OCI-LY1 (cell line): Measurements from ENCODE around the gene BPIFB2.

Experiments
- H2AFZ ChIP-seq: fragments of 200-600 bp; sonication (generic), shearing (Covaris generic); 2 replicates; pipeline ENCODE4 v1.6.0; 2014; ENCODE audit warnings: antibody characterized with exemption, mild to moderate bottlenecking, low read length
- H3F3A ChIP-seq: fragments of 200-600 bp; sonication (generic), shearing (Covaris generic); 2 replicates; pipeline ENCODE4 v1.6.0; 2014; ENCODE audit warnings: mild to moderate bottlenecking, antibody characterized with exemption, low read length, moderate library complexity; ENCODE audit not compliant: insufficient read depth
- H3K27ac ChIP-seq: fragments of 200-600 bp; sonication (generic); 2 replicates; pipeline ENCODE4 v1.5.1; 2014; ENCODE audit warnings: low read length, mixed run types, mild to moderate bottlenecking, low read depth; ENCODE audit not compliant: poor library complexity, severe bottlenecking
- H3K27me3 ChIP-seq: fragments of 200-600 bp; sonication (generic); 2 replicates; pipeline ENCODE4 v1.6.0; 2014; ENCODE audit warnings: antibody characterized with exemption, mild to moderate bottlenecking, low read length, moderate library complexity; ENCODE audit not compliant: insufficient read depth
- H3K36me3 ChIP-seq: fragments of 200-600 bp; sonication (generic); 2 replicates; pipeline ENCODE4 v1.6.1; 2014; ENCODE audit warnings: mild to moderate bottlenecking, antibody characterized with exemption, low read length, moderate library complexity, mixed read lengths; ENCODE audit not compliant: insufficient read depth
- H3K4me1 ChIP-seq: fragments of 200-600 bp; sonication (generic); 2 replicates; pipeline ENCODE4 v1.5.1; 2014; ENCODE audit warnings: mild to moderate bottlenecking, low read length, moderate library complexity; ENCODE audit not compliant: insufficient read depth, severe bottlenecking
- H3K4me2 ChIP-seq: fragments of 200-600 bp; sonication (generic), shearing (Covaris generic); 2 replicates; pipeline ENCODE4 v1.6.1; 2014; ENCODE audit warnings: low read length
- H3K4me3 ChIP-seq: fragments of 200-600 bp; sonication (generic); 2 replicates; pipeline ENCODE4 v1.5.1; 2014; ENCODE audit warnings: low read length, low read depth, mild to moderate bottlenecking, mixed read lengths; ENCODE audit not compliant: poor library complexity, severe bottlenecking
- H3K79me2 ChIP-seq: fragments of 200-600 bp; shearing (Covaris generic); 2 replicates; pipeline ENCODE4 v1.6.1; 2016; ENCODE audit warnings: mixed run types, low read length, mixed read lengths; ENCODE audit not compliant: insufficient read depth
- H3K9ac ChIP-seq: fragments of 200-600 bp; sonication (generic), shearing (Covaris generic); 2 replicates; pipeline ENCODE4 v1.6.1; 2014; ENCODE audit warnings: mild to moderate bottlenecking, low read length, mixed read lengths
- H3K9me2 ChIP-seq: fragments of 200-600 bp; sonication (generic), shearing (Covaris generic); 2 replicates; pipeline ENCODE4 v1.6.1; 2014; ENCODE audit warnings: low read depth, mild to moderate bottlenecking, low read length, mixed read lengths
- H3K9me3 ChIP-seq: fragments of 200-600 bp; shearing (Covaris generic); 2 replicates; pipeline ENCODE4 v1.6.1; 2014; ENCODE audit warnings: low read length, mixed read lengths
- H4K20me1 ChIP-seq: fragments of 200-600 bp; sonication (generic), shearing (Covaris generic); 2 replicates; pipeline ENCODE4 v1.6.0; 2016; ENCODE audit warnings: mild to moderate bottlenecking, low read length; ENCODE audit not compliant: insufficient read depth
- EZH2 ChIP-seq: fragments of 200-600 bp; sonication (generic), shearing (Covaris generic); IDR thresholded peaks from 2 replicates; pipeline ENCODE4 v1.8.0; 2017; ENCODE audit warnings: borderline replicate concordance, mixed run types, mild to moderate bottlenecking, antibody characterized with exemption, low read length, moderate library complexity, mixed read lengths
- TF ChIP-seq, protein P1 (sequence below): fragments of 200-600 bp; sonication (generic), shearing (Covaris generic); IDR thresholded peaks from 2 replicates; pipeline ENCODE4 v1.5.1; 2017; ENCODE audit warnings: mild to moderate bottlenecking, antibody characterized with exemption, low read length, moderate library complexity, mixed read lengths

Gene BPIFB2

DNA sequence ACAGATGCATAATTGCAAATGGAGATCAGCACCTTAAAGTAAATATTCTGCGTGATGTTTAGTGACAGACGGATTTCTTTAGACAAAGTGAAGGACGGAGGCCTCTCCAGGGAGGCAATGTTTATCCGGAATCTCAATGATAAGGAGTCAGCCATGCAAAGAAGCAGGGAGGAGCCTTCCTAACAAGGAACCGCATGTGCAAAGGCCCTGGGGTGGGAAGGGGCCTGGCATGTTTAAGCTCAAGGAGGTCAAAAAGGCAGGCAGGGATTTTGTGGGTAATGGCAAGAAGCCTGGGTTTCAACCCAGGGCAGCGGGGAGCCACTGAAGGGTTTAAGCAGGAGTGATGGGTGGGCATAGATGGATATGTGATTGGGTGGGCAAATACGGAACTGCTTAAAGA, 46.9 kb downstream of the BPIFB2 start:
- TF ChIP-seq, protein P1, sequence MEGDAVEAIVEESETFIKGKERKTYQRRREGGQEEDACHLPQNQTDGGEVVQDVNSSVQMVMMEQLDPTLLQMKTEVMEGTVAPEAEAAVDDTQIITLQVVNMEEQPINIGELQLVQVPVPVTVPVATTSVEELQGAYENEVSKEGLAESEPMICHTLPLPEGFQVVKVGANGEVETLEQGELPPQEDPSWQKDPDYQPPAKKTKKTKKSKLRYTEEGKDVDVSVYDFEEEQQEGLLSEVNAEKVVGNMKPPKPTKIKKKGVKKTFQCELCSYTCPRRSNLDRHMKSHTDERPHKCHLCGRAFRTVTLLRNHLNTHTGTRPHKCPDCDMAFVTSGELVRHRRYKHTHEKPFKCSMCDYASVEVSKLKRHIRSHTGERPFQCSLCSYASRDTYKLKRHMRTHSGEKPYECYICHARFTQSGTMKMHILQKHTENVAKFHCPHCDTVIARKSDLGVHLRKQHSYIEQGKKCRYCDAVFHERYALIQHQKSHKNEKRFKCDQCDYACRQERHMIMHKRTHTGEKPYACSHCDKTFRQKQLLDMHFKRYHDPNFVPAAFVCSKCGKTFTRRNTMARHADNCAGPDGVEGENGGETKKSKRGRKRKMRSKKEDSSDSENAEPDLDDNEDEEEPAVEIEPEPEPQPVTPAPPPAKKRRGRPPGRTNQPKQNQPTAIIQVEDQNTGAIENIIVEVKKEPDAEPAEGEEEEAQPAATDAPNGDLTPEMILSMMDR: no peak
- no peak for TF ChIP-seq EZH2
- Histone ChIP-seq H3K4me1 (no peaks in the 10 kb centered on the region), H3K9me2 (no peaks in the 10 kb centered on the region), H3K79me2 (no peaks in the 10 kb centered on the region), H3K36me3 (no peaks in the 10 kb centered on the region), H2AFZ (no peak overlapping the region), H3K4me3 (no peak overlapping the region), H3K9ac (no peak overlapping the region), H3F3A (no peaks in the 10 kb centered on the region), H4K20me1 (no peaks in the 10 kb centered on the region), H3K27ac (no peak overlapping the region), H3K27me3 (no peaks in the 10 kb centered on the region), H3K9me3 (no peaks in the 10 kb centered on the region), H3K4me2 (no peak overlapping the region)

DNA sequence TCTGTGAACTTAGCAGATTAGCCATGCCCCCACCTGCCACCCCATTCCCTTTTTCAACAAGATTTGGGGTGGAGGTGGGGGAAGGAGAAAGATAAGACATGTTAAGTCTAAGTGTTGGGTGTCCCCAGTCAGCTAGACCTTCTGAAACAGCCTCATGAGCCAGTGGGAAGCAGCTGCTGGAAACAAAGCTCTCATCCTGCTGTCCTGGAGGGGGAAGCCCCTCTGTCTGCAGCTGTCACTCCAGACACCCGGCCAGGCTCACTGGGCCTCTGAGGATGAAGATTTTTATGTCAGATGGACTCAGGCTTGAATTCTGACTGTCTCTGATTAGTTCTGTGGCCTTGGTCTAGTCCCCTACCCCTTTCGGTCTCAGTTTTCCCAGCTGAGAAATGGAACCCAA, 47.3 kb downstream of the BPIFB2 start:
- H3K4me2 ChIP-seq: no peak overlapping the region
- H3K9ac ChIP-seq: no peak overlapping the region
- no peak overlapping the region for H2AFZ ChIP-seq
- TF ChIP-seq, protein P1: no peak
- no peak for TF ChIP-seq EZH2
- H3K27me3 ChIP-seq: no peaks in the 10 kb centered on the region
- H3K36me3 ChIP-seq: no peaks in the 10 kb centered on the region
- H3K9me2 ChIP-seq: no peaks in the 10 kb centered on the region
- H3K79me2 ChIP-seq: no peaks in the 10 kb centered on the region
- no peaks in the 10 kb centered on the region for H3K4me1 ChIP-seq
- no peak overlapping the region for H3K4me3 ChIP-seq
- H3K27ac ChIP-seq: no peak overlapping the region
- H4K20me1 ChIP-seq: no peaks in the 10 kb centered on the region
- no peaks in the 10 kb centered on the region for H3F3A ChIP-seq
- H3K9me3 ChIP-seq: no peaks in the 10 kb centered on the region

DNA sequence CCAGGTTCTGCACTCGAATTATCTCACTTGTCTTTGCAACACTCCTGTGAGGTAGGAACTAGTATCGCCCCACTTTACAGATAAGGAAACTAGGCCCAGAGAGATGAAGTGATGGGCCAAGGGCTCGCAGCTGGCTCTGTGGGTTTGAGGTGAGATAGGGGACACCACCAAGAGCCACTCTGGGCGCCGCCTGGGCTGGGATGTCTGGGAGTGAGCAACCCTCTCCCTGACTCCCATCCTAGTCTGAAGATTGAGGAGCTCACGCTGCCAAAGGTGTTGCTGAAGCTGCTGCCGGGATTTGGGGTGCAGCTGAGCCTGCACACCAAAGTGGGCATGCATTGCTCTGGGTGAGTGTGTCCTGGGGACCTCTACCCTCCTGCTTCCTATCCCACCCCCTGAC, 51.6 kb downstream of the BPIFB2 start:
- Histone ChIP-seq H3K9me2 (no peaks in the 10 kb centered on the region), H3K9ac (no peak overlapping the region), H3K4me3 (no peak overlapping the region), H2AFZ (no peak overlapping the region), H3F3A (no peaks in the 10 kb centered on the region), H3K27ac (no peak overlapping the region), H3K9me3 (no peaks in the 10 kb centered on the region), H4K20me1 (no peaks in the 10 kb centered on the region), H3K4me2 (no peak overlapping the region), H3K4me1 (no peaks in the 10 kb centered on the region), H3K79me2 (no peaks in the 10 kb centered on the region), H3K36me3 (no peaks in the 10 kb centered on the region), H3K27me3 (0 out of 2 replicates have a peak, but pooled peaks cover 5% of the 10 kb centered on the region)
- TF ChIP-seq, protein P1: no peak
- no peak for TF ChIP-seq EZH2
